ENCODE results near the gene TUFT1. TPM values are rescaled to one million over a fixed set of nuclear protein-coding genes. Genes with fewer than 3 reads are reported as not detected.

Gene TUFT1
- total and polyA plus RNA-seq, 2 of the 4 experiments (the other 2 are of a cell fraction) = 21.2 to 30.3 TPM

- in situ Hi-C loops (cut with MboI; ENCODE audit: low sequenced_read_pairs) = loop anchor here (10.0 kb wide), 1 partner anchor 452 kb away; the partner anchor contains the start of gene S100A10
- CTCF ChIA-PET = interaction anchor here (0.6 kb wide), 1 partner anchor 240 kb away, joined by 3 read pairs; no protein-coding TSS in a partner anchor
- peaks cover 24% of the 10 kb centered on the region for H3K4me1 ChIP-seq (ENCODE audit: control insufficient read depth, insufficient read depth, low read length)
Measured at GRCh38 chr1:151542710-151543129, 2.6 kb downstream of the TUFT1 start.

More at GRCh38 chr1:151542710-151543129, 2.6 kb downstream of the TUFT1 start:
- Histone ChIP-seq H3K18ac (ENCODE audit: low read depth, low read length) (peak overlapping the region; percentile 26; the same call in 1 of the 2 replicates), H2BK15ac (ENCODE audit: low read depth, low read length) (peak overlapping the region; percentile 17; the same call in 1 of the 3 replicates), H2AK9ac (replicated peaks; ENCODE audit: low read depth, low read length, poor library complexity) (no peak overlapping the region), H3K56ac (ENCODE audit: extremely low read depth, insufficient read depth, low read length) (no peak overlapping the region), H2AK5ac (ENCODE audit: low read depth, low read length) (peak overlapping the region; percentile 56; the same call in 1 of the 2 replicates), H3K4ac (ENCODE audit: low read depth, low read length) (peak overlapping the region; percentile 62; the same call in 1 of the 2 replicates), H2BK120ac (ENCODE audit: low read depth, low read length) (peak overlapping the region; percentile 38; the same call in 1 of the 2 replicates), H4K8ac (ENCODE audit: low read depth in 2 of 2, low read length in 2 of 2) (no peak overlapping the region), H3K4me2 (ENCODE audit: low read depth, low read length) (peak overlapping the region; percentile 48; the same call in 1 of the 2 replicates), H2AFZ (replicated peaks; ENCODE audit: low read length, poor library complexity) (no peak overlapping the region), H4K5ac (ENCODE audit: low read depth, low read length) (0 out of 2 replicates have a peak overlapping the region, but pooled peaks have one; percentile 18), H4K20me1 (ENCODE audit: insufficient read depth, low read length) (peaks cover 22% of the 10 kb centered on the region), H3K14ac (replicated peaks; ENCODE audit: low read depth, low read length) (0 out of 2 replicates have a peak overlapping the region, but pooled peaks have one; percentile 2), H3K27me3 (ENCODE audit: control insufficient read depth, insufficient read depth, low read length) (no peaks in the 10 kb centered on the region), H3K79me1 (ENCODE audit: low read depth in 1 of 2, low read length in 2 of 2) (peaks cover 13 to 65% of the 10 kb centered on the region in 2 experiments; a peak in 3 of 4 replicates), H3K9me3 (ENCODE audit: control insufficient read depth, insufficient read depth, low read length) (no peaks in the 10 kb centered on the region), H2BK20ac (ENCODE audit: low read depth, low read length) (no peak overlapping the region), H3K36me3 (ENCODE audit: control insufficient read depth, insufficient read depth, low read length) (no peaks in the 10 kb centered on the region; the same call in 1 of the 2 replicates), H2BK5ac (ENCODE audit: low read depth, low read length, poor library complexity, severe bottlenecking) (peak overlapping the region; percentile 62), H3K27ac (ENCODE audit: insufficient read depth, low read length) (peak overlapping the region; percentile 53; the same call in 1 of the 2 replicates), H3K4me3 (ENCODE audit: insufficient read depth, low read depth, low read length) (no peak overlapping the region), H3K9ac (ENCODE audit: low read depth, low read length) (no peak overlapping the region), H3K9me1 (ENCODE audit: insufficient read depth, low read length) (peaks cover 31% of the 10 kb centered on the region), H3K23ac (ENCODE audit: low read depth, low read length) (0 out of 2 replicates have a peak overlapping the region, but pooled peaks have one; percentile 2), H4K91ac (ENCODE audit: insufficient read depth, low read depth, low read length) (no peak overlapping the region)
- dilution Hi-C loops (cut with HindIII; ENCODE audit: low sequenced_read_pairs, unreplicated experiment) (no loop called here), intact Hi-C loops (cut with micrococcal nuclease) (loop anchor here (10.0 kb wide), 2 partner anchors 218 to 292 kb away; partner anchors contain the start of genes C2CD4D, PI4KB and RORC)
- no TSS peak for BruUV-seq (replicated peaks)
- WGBS, 2 experiments (ENCODE audit: extremely low coverage in 2 of 2, insufficient read length in 1 of 2) = no CpG with 5 or more reads among the region's 3 CpGs
- DNase-seq (peak; percentile 86), ATAC-seq (ENCODE audit: low read depth) (peak; percentile 18)
- TF ChIP-seq, protein P1, sequence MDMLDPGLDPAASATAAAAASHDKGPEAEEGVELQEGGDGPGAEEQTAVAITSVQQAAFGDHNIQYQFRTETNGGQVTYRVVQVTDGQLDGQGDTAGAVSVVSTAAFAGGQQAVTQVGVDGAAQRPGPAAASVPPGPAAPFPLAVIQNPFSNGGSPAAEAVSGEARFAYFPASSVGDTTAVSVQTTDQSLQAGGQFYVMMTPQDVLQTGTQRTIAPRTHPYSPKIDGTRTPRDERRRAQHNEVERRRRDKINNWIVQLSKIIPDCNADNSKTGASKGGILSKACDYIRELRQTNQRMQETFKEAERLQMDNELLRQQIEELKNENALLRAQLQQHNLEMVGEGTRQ (IDR thresholded peaks at IDR 0.05; ENCODE audit: low read depth, low read length) = no peak
- TF ChIP-seq MAZ (IDR thresholded peaks at IDR 0.05; ENCODE audit: borderline replicate concordance, low read depth, low read length) (0 out of 2 replicates have a peak, but pooled peaks have one; percentile 29), POLR2A (IDR thresholded peaks at IDR 0.05; ENCODE audit: low read depth, low read length) (no peak), MXI1 (IDR thresholded peaks at IDR 0.05; ENCODE audit: borderline replicate concordance, low read depth, low read length) (no peak), MAFK (IDR thresholded peaks at IDR 0.05; ENCODE audit: low read depth, low read length) (no peak), RFX5 (IDR thresholded peaks at IDR 0.05; ENCODE audit: low read depth, low read length) (no peak), CEBPB (IDR thresholded peaks at IDR 0.05; ENCODE audit: low read depth, low read length) (peak; percentile 55; the same call in 1 of the 2 replicates), CHD1 (IDR thresholded peaks at IDR 0.05; ENCODE audit: low read depth, low read length) (no peak), BHLHE40 (IDR thresholded peaks at IDR 0.05; ENCODE audit: low read depth, low read length) (peak; percentile 40; the same call in 1 of the 2 replicates), FOS (IDR thresholded peaks at IDR 0.05; ENCODE audit: low read depth, low read length) (no peak), ELK1 (IDR thresholded peaks at IDR 0.05; ENCODE audit: borderline replicate concordance, low read depth, low read length) (no peak), RAD21 (IDR thresholded peaks at IDR 0.05; ENCODE audit: low read length) (no peak), SMC3 (IDR thresholded peaks at IDR 0.05; ENCODE audit: low read depth, low read length) (no peak), NFE2L2 (IDR thresholded peaks at IDR 0.05; ENCODE audit: low read depth, low read length) (no peak)
- TF ChIP-seq, protein P2, sequence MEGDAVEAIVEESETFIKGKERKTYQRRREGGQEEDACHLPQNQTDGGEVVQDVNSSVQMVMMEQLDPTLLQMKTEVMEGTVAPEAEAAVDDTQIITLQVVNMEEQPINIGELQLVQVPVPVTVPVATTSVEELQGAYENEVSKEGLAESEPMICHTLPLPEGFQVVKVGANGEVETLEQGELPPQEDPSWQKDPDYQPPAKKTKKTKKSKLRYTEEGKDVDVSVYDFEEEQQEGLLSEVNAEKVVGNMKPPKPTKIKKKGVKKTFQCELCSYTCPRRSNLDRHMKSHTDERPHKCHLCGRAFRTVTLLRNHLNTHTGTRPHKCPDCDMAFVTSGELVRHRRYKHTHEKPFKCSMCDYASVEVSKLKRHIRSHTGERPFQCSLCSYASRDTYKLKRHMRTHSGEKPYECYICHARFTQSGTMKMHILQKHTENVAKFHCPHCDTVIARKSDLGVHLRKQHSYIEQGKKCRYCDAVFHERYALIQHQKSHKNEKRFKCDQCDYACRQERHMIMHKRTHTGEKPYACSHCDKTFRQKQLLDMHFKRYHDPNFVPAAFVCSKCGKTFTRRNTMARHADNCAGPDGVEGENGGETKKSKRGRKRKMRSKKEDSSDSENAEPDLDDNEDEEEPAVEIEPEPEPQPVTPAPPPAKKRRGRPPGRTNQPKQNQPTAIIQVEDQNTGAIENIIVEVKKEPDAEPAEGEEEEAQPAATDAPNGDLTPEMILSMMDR (conservative IDR thresholded peaks at IDR 0.05; ENCODE audit: low read depth, low read length) = no peak
- POLR2A ChIA-PET (ENCODE audit: unreplicated experiment) = no interaction called here
